GM21360 (cell line): Measurements from ENCODE around the gene SYPL1.

ENCODE experiments used
- ATAC-seq: cut with Tn5 transposase; IDR thresholded peaks from one replicate; pipeline ENCODE4 v1.9.1; 2021; ENCODE audit warnings: mild to moderate bottlenecking, moderate library complexity; ENCODE audit not compliant: unreplicated experiment

Gene SYPL1

GRCh38 chr7:106068538-106068961, 43.6 kb downstream of the SYPL1 start:
- no peak for ATAC-seq

- no peak for ATAC-seq
Measured at GRCh38 chr7:106067678-106068077, 44.4 kb downstream of the SYPL1 start.

- ATAC-seq, result no peak
Measured at GRCh38 chr7:106065575-106066500, 46.3 kb downstream of the SYPL1 start.

GRCh38 chr7:106064771-106065574, 47.1 kb downstream of the SYPL1 start:
- no peak for ATAC-seq

GRCh38 chr7:106064316-106064715, 47.8 kb downstream of the SYPL1 start:
- ATAC-seq, result no peak

GRCh38 chr7:106063692-106064091, 48.4 kb downstream of the SYPL1 start:
- no peak for ATAC-seq

GRCh38 chr7:106063024-106063423, 49.1 kb downstream of the SYPL1 start:
- no peak for ATAC-seq

- no peak for ATAC-seq
Measured at GRCh38 chr7:106062521-106062931, 49.6 kb downstream of the SYPL1 start.

GRCh38 chr7:106062006-106062405, 50.1 kb downstream of the SYPL1 start:
- ATAC-seq, result no peak

GRCh38 chr7:106061301-106061979, 50.7 kb downstream of the SYPL1 start:
- ATAC-seq, result no peak

GRCh38 chr7:106060394-106060920, 51.7 kb downstream of the SYPL1 start:
- ATAC-seq, result no peak

GRCh38 chr7:106059556-106059955, 52.6 kb downstream of the SYPL1 start:
- ATAC-seq, result no peak

GRCh38 chr7:106058928-106059324, 53.2 kb downstream of the SYPL1 start:
- ATAC-seq, result no peak

- ATAC-seq, result peak; percentile 50
Measured at GRCh38 chr7:106057962-106058927, 53.9 kb downstream of the SYPL1 start.

- no peak for ATAC-seq
Measured at GRCh38 chr7:106057204-106057961, 54.7 kb downstream of the SYPL1 start.

GRCh38 chr7:106056513-106057203, 55.5 kb downstream of the SYPL1 start:
- ATAC-seq, result peak; percentile 39

- no peak for ATAC-seq
Measured at GRCh38 chr7:106054971-106055532, 57.1 kb downstream of the SYPL1 start.
